KOPT-K1 (cell line): ENCODE data around the gene FZD10.

Experiments used
- H3K27ac ChIP-seq: fragments of 200-600 bp; sonication (generic); 2 replicates; pipeline ENCODE4 v1.5.1; 2016; ENCODE audit warnings: antibody characterized with exemption, mild to moderate bottlenecking, low read depth, low read length; ENCODE audit not compliant: poor library complexity, severe bottlenecking
- H3K36me3 ChIP-seq: fragments of 200-600 bp; sonication (generic); 2 replicates; pipeline ENCODE4 v1.5.1; 2017; ENCODE audit warnings: antibody characterized with exemption, mild to moderate bottlenecking, low read length, moderate library complexity; ENCODE audit not compliant: insufficient read depth
- H3K9me3 ChIP-seq: fragments of 200-600 bp; sonication (generic); 2 replicates; pipeline ENCODE4 v1.5.1; 2017; ENCODE audit warnings: antibody characterized with exemption, low read length, mild to moderate bottlenecking; ENCODE audit not compliant: insufficient read depth, poor library complexity, severe bottlenecking

FZD10 gene, protein sequence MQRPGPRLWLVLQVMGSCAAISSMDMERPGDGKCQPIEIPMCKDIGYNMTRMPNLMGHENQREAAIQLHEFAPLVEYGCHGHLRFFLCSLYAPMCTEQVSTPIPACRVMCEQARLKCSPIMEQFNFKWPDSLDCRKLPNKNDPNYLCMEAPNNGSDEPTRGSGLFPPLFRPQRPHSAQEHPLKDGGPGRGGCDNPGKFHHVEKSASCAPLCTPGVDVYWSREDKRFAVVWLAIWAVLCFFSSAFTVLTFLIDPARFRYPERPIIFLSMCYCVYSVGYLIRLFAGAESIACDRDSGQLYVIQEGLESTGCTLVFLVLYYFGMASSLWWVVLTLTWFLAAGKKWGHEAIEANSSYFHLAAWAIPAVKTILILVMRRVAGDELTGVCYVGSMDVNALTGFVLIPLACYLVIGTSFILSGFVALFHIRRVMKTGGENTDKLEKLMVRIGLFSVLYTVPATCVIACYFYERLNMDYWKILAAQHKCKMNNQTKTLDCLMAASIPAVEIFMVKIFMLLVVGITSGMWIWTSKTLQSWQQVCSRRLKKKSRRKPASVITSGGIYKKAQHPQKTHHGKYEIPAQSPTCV

DNA sequence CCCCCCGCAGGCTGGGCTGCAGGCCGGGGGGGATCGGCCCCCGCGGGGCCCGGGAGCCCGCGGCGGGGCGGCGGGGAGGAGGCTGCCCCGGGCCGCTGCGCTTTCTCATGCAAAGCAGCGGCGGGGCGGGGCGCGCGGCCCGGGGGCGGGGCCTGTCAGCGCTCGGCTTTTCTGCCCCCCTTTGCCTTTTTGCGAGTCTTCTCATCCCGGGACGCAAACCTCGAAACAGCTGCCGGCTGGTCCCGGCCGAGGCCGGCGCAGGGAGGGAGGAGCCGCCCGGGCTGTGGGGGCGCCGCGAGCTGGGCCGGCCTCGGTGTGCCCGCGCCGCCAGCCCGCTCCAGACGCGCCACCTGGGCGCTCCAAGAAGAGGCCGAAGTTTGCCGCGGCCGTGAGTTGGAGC lies at the start of gene FZD10:
Gene FZD10 (plus strand): TSS at position 198 of the 400 bp plus-strand sequence. CDS start 479 bp downstream, outside the sequence.
- Histone ChIP-seq H3K36me3 (no peaks in the 10 kb centered on the region), H3K27ac (no peak within 1 kb of the TSS), H3K9me3 (peaks cover 9% of the 10 kb centered on the region)

DNA sequence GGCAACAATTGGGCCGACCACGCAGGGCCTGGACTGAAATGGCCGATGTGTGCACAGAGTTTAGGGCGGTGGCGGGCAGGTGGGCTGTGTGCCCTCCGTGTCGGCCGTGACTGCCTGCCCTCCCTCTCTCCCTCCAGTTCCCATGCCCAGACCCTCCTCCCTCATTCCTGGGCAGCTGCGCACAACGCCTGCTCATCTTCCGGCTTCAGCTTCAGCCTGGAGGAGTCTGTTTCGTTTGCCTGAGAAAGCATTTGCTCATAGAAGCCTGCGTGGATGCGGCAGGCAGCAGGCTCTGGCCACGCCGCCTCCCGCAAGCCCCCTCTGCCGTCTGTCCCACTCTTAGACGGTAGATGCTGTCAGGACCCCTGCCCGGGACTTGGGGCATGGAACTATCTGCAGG lies 47.3 kb upstream of the FZD10 start:
- Histone ChIP-seq H3K36me3 (no peaks in the 10 kb centered on the region), H3K27ac (no peak overlapping the region), H3K9me3 (no peaks in the 10 kb centered on the region)

GRCh38 chr12:130115646-130116045 lies 46.6 kb upstream of the FZD10 start:
- Histone ChIP-seq H3K36me3 (no peaks in the 10 kb centered on the region), H3K9me3 (no peaks in the 10 kb centered on the region), H3K27ac (no peak overlapping the region)

DNA sequence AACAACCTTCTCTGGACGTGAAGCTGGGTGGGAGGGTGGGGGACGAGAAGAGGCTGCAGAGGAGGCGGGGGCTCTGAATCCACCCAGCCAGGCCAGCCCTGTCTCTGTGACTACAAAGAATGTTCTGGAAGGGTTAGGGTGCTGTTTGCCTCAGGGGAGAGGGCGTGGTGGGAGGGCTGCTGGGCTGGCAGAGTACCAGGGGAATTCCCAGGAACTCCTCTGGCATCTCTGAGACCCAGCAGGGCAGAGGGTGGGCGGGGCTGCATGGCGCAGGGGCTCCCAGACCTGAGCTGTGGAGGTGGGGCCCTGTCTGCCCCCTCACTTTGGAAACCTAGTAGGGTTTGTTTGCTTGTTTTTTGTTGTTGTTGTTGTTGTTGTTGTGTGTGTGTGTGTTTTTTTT lies 45.5 kb upstream of the FZD10 start:
- Histone ChIP-seq H3K9me3 (no peaks in the 10 kb centered on the region), H3K36me3 (no peaks in the 10 kb centered on the region), H3K27ac (no peak overlapping the region)

GRCh38 chr12:130117233-130117632 lies 45.0 kb upstream of the FZD10 start:
- Histone ChIP-seq H3K9me3 (no peaks in the 10 kb centered on the region), H3K27ac (no peak overlapping the region), H3K36me3 (no peaks in the 10 kb centered on the region)

DNA sequence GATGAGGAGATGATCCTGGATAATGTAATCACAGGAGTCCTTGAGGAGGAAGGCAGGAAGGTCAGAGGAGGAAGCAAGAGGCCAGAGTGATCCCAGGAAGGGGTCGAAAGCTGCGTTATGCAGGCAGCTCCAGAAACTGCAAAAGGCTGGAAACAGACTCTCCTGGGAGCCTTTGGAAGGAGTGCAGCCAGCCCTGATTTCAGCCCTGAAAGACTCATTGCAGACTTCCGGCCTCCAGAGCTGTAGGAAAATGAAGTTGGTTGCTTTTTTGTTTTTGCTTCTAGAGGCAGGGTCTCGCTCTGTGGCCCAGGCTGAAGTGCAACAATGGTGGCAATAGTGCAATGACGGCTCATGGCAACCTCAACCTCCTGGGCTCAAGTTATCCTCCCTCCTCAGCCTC lies 44.6 kb upstream of the FZD10 start:
- no peak overlapping the region for H3K27ac ChIP-seq
- H3K9me3 ChIP-seq = no peaks in the 10 kb centered on the region

DNA sequence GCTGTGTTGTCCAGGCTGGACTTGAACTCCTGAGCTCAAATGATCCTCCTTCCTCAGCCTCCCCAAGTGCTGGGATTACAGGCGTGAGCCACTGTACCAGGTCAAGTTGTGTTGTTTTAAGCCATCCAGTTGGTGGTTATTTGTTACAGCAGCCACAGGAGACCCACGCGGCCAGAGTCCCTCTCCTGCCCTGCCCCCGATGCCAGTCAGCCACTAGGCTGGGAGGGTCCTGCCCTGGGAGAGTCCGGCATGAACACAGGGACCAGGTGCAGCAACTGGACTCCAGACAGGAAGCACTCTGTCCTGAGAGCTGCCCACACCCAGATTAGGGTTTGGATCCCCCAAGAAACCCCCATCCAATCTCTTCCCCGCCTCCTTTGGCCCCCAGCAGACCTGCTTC lies 44.1 kb upstream of the FZD10 start:
- Histone ChIP-seq H3K9me3 (no peaks in the 10 kb centered on the region), H3K36me3 (no peaks in the 10 kb centered on the region), H3K27ac (no peak overlapping the region)

More for the DNA sequence above, 44.6 kb upstream of the FZD10 start:
- no peaks in the 10 kb centered on the region for H3K36me3 ChIP-seq

DNA sequence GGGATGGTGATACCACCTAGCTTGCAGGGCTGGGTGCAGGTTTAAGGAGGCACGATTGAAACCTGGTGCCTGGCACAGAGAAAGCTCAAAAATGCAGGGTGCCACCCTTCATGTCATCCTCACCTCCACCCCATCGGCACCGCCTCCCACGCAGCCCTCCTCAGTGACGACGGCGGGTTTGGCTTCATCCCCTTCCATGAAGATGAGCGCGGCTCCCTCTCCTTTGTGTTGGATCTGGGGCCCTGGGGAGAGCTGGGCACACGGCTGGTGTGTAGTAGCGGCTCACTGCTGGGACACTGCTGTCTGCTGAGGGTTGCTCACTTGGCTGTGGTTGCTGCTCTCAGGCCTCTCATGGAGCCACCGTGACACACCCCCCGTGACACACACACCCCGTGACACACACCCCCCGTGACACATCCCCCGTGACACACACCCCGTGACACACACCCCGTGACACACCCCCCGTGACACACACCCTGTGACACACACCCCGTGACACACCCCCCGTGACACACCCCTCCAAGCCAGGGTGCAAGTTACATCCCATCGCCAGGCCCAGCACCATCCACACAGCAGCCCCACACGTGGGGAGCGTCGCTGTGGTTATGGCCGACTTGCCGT lies 42.9 kb upstream of the FZD10 start:
- no peaks in the 10 kb centered on the region for H3K9me3 ChIP-seq
- H3K36me3 ChIP-seq = no peaks in the 10 kb centered on the region
- H3K27ac ChIP-seq = no peak overlapping the region

DNA sequence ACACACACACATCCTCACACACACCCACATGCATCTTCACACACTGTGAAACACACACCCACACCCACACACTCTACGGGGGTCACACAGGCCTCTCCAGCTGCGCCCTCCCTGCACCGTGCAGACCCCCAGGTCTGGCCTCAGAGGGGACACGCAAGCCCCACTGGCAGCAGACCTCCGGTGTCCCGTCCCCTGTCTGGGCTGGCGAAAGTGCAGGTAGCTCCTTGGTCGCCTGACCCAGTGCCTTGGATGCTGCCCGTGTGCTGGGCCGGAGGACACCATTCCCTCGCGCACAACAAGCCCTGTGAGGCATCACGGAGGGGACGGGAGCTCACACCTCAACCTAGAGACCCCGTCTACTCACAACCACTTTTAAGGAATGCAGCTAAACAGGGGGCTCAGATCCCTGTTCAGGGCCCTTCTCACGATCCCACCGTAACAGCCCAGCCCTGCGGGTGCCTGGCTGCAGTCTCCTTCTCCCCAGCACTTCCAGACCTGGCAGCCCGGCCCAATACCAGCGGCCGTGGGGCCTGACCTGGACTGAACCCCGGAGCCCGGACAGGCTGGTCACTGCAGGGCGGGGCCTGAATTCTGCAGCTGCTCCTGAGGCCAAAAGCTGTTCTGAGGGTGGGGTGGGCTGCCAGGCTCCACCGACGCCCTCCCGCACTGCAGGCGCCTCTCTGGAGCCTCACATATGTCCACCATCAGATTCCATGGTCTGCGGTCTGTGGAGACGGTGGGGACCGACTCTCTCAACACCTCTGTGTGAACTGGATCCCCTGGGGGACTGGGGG lies 42.1 kb upstream of the FZD10 start:
- Histone ChIP-seq H3K36me3 (no peaks in the 10 kb centered on the region), H3K9me3 (no peaks in the 10 kb centered on the region)

GRCh38 chr12:130121226-130122000 lies 40.9 kb upstream of the FZD10 start:
- Histone ChIP-seq H3K36me3 (no peaks in the 10 kb centered on the region), H3K9me3 (no peaks in the 10 kb centered on the region), H3K27ac (no peak overlapping the region)

More for the DNA sequence above, 42.1 kb upstream of the FZD10 start:
- no peak overlapping the region for H3K27ac ChIP-seq

DNA sequence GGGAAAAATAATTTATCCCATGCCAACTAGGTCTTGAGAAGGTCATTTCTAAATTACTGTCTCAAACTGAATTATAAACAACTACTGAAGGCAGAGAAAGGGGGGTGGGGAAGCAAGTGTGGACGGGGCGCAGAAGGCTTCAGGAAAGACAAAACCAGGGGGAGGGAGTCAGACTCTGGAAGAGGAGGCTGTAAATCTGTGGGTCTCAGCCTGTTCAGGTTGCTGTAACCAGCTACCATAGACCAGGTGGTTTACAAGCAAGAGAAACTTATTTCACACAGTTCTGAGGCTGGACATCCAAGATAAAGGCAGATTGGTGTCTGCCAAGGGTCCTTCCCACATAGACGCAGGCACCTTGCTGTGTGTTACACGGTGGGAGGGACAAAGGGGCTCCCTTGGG lies 39.9 kb upstream of the FZD10 start:
- Histone ChIP-seq H3K36me3 (no peaks in the 10 kb centered on the region), H3K9me3 (no peaks in the 10 kb centered on the region), H3K27ac (no peak overlapping the region)

DNA sequence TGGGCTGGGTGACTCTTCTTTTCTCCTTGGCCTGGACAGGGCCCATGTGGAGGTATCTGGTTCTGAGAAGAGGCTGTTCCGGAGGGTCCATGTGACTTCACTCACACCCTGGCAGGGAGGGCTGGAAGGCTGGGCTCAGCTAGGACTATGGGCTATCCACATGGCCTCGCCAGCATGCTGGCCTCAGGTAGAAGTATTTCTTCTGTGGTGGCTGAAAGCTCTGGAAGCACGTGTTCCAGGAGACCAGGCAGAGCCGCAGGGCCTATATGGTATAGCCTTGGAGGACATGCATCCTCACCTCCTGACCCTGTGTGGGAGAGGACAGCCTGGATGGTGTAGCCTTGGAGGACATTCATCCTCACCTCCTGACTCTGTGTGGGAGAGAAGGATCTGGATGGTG lies 38.2 kb upstream of the FZD10 start:
- Histone ChIP-seq H3K36me3 (no peaks in the 10 kb centered on the region), H3K9me3 (no peaks in the 10 kb centered on the region), H3K27ac (no peak overlapping the region)

DNA sequence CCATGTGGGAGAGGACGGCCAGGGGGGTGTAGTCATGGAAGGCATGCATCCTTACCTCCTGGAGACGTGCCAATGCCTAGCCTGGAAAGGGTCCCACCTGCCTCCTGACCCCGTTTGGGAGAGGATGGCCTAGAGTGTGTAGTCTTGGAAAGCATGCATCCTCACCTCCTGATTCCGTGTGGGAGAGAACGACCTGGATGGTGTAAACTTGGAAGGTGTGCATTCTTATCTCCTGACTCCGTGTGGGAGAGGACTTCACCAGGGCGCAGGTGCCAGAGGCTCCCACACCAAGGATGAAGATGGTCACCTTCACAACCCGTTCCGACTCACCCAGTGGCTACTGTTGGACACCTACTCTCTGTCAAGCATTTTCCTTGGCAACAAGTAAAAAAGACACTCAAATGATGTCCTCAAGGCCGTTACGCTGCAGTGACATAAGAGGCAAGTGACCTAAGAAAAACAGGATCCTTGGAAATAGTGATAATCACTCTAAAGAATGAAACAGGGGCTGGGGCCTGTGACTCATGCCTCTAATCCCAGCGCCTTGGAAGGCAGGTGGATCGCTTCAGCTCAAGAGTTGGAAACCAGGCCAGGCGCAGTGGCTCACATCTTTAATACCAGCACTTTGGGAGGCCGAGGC lies 37.5 kb upstream of the FZD10 start:
- no peaks in the 10 kb centered on the region for H3K9me3 ChIP-seq
- no peak overlapping the region for H3K27ac ChIP-seq
- no peaks in the 10 kb centered on the region for H3K36me3 ChIP-seq

DNA sequence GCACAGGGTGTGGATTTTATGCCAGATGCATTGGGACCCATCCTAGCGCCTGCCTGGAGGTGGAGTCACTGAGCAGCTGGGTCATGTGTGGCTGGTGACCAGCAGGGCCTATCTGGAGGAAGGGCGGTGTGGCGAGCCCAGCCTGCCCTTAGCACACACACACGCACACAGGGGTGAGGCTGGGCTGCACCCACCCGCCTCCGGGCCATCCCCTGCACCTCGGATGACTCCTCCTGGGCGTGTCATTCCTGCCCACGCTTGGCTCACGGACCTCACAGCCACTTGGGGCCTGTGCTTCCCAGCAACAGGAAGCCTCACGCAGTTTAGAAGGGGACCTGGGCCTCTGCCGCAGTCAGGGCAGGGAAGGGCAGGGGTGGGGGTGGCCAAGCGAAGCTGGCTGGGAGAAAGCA lies 36.2 kb upstream of the FZD10 start:
- Histone ChIP-seq H3K36me3 (no peaks in the 10 kb centered on the region), H3K27ac (no peak overlapping the region), H3K9me3 (no peaks in the 10 kb centered on the region)
